ENCODE data around the gene ZNF487. TPM values are rescaled to one million over a fixed set of nuclear protein-coding genes. Genes with fewer than 3 reads are reported as not detected.
"Not testable (repeated sequence)": the region's sequence is repeated elsewhere in the genome, so short reads cannot be mapped to it uniquely, and the experiment has no call there.

Gene ZNF487
- 1 to 10 TPM; 3.7 to 9.2 (median 6.8) TPM for total RNA-seq

DNA sequence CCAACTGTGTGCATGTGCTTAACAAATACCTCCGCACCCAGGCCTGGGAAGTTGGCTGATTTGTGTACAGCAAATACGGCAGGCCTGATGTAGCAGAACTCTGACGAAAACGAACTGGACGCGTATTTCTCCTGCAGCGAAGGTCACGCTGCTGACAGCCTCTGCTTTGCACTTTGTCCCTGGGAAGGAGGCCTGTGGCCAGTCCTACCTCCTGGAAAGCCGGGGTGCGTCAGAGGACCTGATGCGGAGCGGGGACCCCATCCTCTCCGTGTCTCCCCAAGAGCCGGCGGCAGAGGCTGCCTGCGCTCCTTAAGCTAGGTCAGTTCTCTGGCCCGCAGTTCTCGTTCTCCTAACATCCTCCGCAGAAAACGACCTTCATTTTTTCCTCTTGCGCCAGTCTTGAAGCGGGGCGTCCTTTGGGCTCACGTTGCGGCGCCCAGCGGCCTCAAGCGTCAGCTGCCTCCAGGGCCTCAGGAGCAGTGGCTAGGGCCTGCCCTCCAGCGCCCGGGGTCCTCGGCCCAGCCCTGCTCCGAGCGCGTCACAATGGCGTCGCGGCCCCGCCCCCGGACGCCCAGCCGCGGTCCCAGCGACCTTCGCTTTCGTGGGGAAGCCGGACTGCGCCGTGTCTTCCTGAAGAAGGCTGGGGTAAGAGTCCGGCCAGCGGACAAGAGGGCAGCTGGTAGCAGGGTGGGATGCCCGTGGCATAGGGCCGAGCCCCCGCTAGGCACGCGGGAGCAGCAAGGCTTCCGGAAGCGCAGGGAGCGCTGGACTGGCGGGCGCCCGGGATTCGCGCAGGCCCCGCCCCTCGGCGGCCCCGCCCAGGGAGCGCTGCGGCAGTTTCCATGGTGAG is at the start of gene ZNF487:
TSS of gene ZNF487 (plus strand) at position 821 of the 850 bp plus-strand sequence. CDS start 38,703 bp downstream, outside the sequence.
- peak; percentile 56 for DNase-seq (ENCODE audit: low spot score)
- peak; percentile 99 for ATAC-seq (ENCODE audit: low FRiP score)
- TF ChIP-seq, protein P1, sequence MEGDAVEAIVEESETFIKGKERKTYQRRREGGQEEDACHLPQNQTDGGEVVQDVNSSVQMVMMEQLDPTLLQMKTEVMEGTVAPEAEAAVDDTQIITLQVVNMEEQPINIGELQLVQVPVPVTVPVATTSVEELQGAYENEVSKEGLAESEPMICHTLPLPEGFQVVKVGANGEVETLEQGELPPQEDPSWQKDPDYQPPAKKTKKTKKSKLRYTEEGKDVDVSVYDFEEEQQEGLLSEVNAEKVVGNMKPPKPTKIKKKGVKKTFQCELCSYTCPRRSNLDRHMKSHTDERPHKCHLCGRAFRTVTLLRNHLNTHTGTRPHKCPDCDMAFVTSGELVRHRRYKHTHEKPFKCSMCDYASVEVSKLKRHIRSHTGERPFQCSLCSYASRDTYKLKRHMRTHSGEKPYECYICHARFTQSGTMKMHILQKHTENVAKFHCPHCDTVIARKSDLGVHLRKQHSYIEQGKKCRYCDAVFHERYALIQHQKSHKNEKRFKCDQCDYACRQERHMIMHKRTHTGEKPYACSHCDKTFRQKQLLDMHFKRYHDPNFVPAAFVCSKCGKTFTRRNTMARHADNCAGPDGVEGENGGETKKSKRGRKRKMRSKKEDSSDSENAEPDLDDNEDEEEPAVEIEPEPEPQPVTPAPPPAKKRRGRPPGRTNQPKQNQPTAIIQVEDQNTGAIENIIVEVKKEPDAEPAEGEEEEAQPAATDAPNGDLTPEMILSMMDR (IDR thresholded peaks at IDR 0.05), result no peak

DNA sequence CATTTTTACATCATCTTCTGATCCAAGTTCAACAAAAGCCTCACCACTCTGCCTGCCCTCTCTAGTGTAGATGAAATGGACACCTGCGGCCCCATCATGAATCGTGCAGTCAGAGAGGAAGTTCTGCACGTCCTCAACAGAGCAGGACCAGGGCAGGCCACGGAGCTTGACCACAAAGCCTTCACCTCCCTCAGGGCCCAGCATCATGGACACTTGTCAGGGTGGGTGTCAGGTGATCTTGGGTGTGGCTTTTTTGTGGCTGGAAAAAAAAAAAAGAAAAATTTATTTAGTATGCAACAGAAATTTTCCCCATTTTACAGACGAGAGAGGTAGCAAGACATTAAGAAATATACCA is 49.3 kb upstream of the ZNF487 start:
- TF ChIP-seq, protein P1 (IDR thresholded peaks at IDR 0.05), result no peak
- ATAC-seq (ENCODE audit: low FRiP score), result no peak
- DNase-seq (ENCODE audit: low spot score), result no peak

GRCh38 chr10:43389867-43390266 is 47.0 kb upstream of the ZNF487 start:
- ATAC-seq (ENCODE audit: low FRiP score) (no peak), DNase-seq (ENCODE audit: low spot score) (no peak)
- TF ChIP-seq, protein P1 (IDR thresholded peaks at IDR 0.05), result no peak

DNA sequence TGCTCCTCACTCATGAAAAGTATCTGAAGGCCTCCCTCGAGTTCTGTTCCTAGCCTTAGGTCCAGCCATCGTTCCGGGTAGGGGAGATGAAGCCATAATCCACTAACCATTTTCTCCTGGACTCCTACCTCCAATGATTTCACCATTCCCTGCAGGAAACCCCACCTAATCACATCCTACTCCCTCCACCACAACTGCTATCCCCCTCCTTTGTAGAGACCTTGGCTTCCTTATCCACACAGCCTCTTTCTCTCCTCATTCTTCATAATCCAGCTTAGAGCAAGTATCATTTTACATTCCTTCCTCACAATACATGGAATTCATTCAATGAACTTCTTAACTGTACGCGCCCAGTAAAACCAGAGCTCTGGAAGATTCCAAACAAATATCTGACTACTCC is 46.6 kb upstream of the ZNF487 start:
- DNase-seq (ENCODE audit: low spot score) (no peak), ATAC-seq (ENCODE audit: low FRiP score) (no peak)
- TF ChIP-seq, protein P1 (IDR thresholded peaks at IDR 0.05), result no peak

DNA sequence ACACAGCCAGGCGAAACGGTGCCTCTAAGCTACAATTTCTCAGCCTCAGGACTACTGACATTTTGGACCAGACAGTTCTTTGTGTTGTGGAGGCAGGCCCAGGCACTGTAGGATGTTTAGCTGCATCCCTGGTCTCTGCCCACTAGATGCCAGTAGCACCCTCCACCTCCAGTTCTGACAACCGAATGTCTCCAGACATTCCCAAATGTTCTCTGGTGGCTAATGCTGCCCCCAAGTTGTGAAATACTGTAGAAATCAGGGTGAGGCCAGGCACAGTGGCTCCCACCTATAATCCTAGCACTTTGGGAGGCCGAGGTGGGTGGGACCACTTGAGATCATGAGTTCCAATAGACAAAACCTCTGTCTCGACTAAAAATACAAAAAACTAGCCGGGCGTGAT is 46.2 kb upstream of the ZNF487 start:
- ATAC-seq (ENCODE audit: low FRiP score) (no peak), DNase-seq (ENCODE audit: low spot score) (no peak)
- TF ChIP-seq, protein P1 (IDR thresholded peaks at IDR 0.05), result no peak

DNA sequence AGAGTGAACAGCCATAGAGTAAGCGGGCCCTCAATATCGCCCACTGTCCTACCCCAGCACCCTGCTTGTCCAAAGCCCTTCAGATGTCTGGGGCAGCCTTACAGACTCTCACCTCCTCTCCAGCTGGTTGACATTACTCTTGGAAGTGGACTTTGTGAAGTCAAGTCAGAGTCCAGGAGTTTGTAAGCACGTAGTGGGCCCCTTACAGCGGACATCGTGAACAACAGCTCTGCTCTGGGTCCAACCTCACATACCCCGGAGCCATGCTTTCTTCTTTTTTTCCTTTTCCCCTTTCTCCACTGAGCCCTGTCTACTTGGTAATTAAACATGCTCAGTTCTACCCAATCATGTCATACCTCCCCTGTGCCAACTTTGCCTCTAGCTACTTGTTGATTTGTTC is 45.4 kb upstream of the ZNF487 start:
- ATAC-seq (ENCODE audit: low FRiP score) (no peak), DNase-seq (ENCODE audit: low spot score) (no peak)
- TF ChIP-seq, protein P1 (IDR thresholded peaks at IDR 0.05), result no peak

- TF ChIP-seq, protein P1 (IDR thresholded peaks at IDR 0.05), result no peak
- ATAC-seq (ENCODE audit: low FRiP score), result no peak
- no peak for DNase-seq (ENCODE audit: low spot score)
Observed at GRCh38 chr10:43392748-43393147, 44.2 kb upstream of the ZNF487 start.

DNA sequence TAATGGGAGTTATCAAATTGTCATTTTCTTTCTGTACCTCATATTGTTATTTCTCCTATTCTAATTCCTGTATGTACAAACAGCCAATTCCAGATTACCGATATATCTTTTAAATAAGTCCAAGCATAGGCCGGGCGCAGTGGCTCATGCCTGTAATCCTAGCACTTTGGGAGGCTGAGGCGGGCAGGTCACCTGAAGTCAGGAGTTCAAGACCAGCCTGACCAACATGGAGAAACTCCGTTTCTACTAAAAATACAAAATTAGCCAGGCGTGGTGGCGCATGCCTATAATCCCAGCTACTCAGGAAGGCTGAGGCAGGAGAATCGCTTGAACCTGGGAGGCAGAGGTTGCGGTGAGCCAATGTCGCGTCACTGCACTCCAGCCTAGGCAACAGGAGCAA is 43.7 kb upstream of the ZNF487 start:
- DNase-seq (ENCODE audit: low spot score); ATAC-seq (ENCODE audit: low FRiP score): not testable (repeated sequence)

All from omental fat pad (tissue), 4 donors.